Measurements from ENCODE around the gene ST6GALNAC3.

DNA sequence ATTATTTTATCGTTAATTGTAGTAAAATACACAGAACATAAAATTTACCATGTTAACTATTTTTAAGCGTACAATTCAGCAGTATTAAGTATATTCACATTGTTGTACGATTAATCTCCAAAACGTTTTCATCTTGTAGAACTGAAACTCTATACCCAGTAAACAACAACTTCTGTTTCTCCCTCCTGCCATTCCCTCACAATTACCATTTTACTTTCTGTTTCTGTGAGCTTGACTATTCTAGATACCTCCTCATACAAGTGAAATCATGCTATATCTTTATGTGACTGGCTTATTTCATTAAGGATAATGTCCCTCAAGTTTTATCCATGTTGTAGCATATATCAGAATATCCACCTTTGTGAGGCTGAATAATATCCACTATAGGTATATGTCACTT, 156.8 kb downstream of the ST6GALNAC3 start:
- TF ChIP-seq, protein P1, sequence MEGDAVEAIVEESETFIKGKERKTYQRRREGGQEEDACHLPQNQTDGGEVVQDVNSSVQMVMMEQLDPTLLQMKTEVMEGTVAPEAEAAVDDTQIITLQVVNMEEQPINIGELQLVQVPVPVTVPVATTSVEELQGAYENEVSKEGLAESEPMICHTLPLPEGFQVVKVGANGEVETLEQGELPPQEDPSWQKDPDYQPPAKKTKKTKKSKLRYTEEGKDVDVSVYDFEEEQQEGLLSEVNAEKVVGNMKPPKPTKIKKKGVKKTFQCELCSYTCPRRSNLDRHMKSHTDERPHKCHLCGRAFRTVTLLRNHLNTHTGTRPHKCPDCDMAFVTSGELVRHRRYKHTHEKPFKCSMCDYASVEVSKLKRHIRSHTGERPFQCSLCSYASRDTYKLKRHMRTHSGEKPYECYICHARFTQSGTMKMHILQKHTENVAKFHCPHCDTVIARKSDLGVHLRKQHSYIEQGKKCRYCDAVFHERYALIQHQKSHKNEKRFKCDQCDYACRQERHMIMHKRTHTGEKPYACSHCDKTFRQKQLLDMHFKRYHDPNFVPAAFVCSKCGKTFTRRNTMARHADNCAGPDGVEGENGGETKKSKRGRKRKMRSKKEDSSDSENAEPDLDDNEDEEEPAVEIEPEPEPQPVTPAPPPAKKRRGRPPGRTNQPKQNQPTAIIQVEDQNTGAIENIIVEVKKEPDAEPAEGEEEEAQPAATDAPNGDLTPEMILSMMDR (optimal IDR thresholded peaks at IDR 0.05 in 1 of 3, IDR thresholded peaks at IDR 0.05 in 1 of 3, conservative IDR thresholded peaks at IDR 0.05 in 1 of 3; ENCODE audit: extremely low read depth in 1 of 3, insufficient read depth in 2 of 3, low read length in 3 of 3): no peak
- TF ChIP-seq EZH2 (IDR thresholded peaks at IDR 0.05; ENCODE audit: low read length): no peak

Measured in keratinocyte (primary cell).